Ureter (tissue), 1 donor: ENCODE data around the gene SH3RF3. TPM values are rescaled to one million over a fixed set of nuclear protein-coding genes. Genes with fewer than 3 reads are reported as not detected.

Experiments
- DNase-seq: peaks from one replicate; pipeline ENCODE4 v3.0.0-alpha.2; 2020; ENCODE audit warnings: low spot score
- total RNA-seq: library from RNA; stranded (reverse); gene quantifications from one replicate; pipeline ENCODE4 v1.2.4, GENCODE V29; 2023
- donor health status: DM: yes; HTN: yes; CAD: no.

SH3RF3 gene
- total RNA-seq, 1 donor from 2014 or later = 8.0 TPM

DNA sequence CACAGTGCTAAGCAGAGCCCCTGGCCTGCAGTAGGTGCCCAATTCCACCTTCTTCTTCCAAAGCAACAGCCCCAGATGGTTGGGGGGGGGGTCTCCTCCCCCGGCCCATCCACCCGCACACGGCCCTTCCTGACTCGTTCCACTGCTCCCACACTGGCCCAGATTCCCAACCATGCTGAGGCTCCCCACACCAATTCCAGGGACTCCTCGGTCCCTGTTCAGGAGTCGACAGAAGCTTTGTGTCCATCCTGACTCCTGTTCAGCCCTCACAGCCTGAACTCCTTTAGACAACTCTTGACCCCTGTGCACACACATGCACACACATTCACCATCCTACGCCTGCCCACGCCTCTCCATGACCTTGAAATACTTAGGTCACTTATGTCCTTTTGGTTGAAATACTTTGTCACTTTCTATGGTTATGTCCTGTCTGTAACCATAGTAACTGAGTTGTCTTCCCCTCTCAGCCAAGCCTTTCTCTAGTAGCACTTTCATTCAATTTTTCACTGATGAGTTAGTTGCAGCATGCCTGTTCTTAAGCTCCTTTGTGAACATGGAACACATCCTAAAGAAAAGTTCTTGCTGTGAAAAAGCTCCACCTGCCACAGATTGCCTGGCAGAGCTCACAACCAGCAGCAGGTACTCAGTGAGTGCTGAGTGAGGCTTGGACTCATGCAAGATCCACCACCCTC is 258.9 kb downstream of the SH3RF3 start:
- DNase-seq = no peak

DNA sequence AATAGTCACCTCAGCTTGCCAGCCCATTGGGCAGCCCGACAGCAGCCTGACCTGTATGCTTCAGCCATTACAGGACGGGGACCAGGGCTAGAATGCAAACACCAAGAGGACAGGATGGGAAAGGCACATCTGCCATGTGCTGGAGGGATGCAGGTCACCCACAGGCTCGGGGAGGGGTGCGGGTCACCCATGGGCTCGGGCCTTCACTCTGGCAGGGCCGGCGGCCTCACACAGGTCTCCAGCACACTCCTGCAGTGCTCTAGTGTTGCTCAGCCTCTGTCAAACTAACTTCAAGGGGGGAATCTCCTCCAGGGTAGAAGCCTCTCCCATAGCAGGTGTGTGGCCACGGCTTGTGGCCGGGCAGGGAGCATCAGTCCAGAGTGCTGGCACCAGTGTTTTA is 262.2 kb downstream of the SH3RF3 start:
- DNase-seq = no peak

DNA sequence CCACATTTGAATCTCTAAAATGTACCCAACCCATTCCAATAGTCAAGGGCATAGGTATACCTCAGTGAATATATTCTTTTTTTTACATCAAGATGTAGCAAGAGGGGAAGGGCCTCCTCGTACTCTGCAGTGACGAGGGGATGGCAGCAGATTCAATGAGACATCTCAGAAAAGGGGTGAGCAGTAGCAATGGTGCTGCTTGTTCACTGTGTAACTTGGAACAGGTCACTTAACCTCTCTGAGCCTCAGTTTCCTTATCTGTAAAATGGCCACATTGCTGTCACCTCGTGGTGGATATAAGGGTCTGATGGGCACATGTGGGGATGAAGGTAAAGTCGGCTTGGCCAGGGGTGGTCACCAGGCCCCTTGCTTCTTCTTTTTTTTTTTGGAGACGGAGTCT is 263.1 kb downstream of the SH3RF3 start:
- no peak for DNase-seq

DNA sequence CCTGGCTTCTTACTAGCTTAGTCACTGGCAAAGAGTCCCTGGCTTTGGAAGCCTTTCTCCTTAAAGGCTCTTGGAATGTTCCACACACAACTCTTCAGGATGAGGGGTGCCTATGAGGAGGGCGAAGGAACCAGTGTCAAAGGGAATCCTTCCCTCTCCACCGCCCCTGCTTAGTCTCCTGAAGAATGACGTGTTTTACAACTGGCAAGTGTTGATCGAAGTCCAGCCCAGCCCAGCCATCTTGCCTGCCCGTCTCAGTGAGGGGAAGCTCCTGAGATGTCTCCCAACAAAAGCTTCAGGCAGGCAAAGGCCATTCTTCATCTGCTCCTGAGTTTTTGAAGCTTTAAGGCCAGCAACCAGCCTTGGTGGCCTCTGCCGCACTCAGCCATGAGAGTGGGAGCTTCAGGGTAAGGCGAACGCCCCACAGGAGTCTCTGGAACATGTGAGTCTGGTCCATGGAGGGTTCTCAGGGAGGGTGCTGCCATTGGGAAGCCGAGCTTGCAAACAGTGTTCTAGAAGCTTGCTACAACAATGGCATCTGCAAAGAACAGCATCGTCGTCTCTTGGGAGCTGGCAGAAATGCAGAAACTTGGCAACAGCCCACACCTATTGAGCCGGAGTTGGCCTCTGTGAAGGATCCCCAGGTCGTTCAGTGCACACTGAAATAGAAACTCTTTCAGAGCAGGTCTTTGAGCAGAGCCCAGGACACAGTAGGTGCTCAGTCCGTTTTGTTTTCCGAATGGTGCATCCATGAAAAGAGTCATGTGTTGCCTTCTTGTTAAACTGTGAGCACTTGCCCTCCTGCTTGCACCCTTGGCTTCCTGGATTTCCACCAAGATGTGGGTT is 264.0 kb downstream of the SH3RF3 start:
- DNase-seq = no peak

DNA sequence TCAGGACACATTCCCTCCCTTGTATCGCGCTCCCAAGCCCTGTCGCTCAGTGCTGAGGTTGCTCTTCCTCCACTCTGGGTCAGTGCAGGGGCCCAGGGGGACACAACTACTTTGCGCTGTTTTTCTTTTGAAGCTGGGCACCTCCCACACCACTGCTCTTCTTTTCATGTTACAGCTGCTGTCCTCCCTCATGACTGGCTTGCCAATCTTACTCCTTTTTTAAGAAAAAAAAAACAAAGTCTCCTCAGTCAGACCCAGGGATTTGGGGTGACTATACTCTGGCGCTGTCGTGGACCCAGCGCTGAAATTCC is 264.6 kb downstream of the SH3RF3 start:
- no peak for DNase-seq

DNA sequence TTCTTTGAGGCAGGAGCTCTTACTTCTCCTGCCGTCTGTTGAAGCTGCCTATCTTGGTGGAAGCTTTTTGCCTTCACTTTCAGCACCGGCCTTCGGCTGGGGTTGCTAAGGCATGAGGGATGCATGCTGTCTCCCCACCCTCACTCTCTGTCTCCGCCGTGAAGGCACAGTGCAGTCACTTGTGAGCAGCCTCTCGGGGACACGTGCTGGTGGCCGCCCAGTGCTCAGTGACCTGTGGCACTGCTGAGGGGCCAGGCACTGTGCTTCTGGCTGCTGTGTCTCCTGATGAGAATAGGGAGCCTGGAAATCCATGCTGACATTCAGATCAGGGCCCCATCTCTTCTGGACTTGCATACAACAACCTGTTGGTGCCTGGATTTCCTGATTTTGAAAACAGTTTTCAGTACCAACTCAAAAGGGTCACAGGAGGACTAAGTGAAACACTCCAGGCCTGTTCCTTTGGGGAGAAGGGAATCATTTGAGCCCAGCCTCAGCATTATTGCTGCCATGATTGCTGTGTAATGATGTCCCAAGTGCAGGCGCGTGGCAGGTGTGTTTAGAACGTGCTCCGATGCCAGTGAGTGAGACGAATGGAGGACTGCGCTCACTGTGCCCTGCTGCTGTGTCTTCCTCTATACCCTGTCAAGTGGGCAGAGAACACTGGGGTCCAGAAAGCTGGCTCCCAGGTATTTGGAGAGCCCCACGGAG is 266.6 kb downstream of the SH3RF3 start:
- DNase-seq = no peak

DNA sequence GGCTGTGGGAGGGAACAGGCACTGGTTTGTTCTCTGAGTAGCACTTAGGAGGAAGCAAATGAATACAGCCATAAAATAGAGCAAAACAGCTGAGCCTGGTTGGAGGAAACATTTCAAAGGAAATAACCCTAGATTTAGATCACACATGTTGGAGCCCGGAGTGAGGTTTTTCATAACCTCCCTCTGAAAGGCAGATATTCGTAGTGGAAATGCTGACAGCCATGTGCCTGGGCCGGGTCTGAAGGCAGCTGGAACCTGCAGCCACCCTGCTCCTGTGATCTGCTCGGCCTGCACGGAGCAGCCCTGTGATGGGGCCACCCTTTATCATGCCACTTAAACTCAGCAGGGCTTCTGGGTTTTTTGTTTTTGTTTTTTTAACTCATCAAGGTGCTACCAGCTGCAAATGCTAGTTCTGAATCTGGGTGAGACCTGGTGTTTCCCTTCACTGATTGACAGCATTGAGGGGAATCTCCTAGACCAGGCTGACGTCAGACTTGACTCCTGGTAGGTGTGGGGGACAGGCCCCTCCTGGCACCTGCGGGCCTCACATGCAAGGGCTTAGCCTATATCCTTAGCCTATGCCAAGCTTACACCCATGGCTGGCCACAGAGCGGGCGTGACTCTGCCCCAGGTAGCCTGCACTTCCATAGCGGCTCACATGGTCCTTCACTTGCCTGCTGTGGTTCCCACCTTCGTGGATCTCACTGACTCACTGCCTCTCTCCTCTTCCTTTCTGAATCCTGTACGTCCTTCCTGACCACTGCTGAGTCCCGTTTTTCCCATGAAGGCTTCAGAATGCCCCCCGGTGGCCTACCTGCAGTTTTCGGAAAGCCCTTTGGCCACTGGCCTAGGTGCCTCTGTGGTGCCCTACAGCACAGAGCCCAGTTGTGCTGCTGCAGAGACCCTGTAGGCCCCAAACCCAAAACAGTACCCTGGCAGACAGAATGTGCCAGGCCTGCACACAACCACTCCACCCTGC is 267.5 kb downstream of the SH3RF3 start:
- no peak for DNase-seq

DNA sequence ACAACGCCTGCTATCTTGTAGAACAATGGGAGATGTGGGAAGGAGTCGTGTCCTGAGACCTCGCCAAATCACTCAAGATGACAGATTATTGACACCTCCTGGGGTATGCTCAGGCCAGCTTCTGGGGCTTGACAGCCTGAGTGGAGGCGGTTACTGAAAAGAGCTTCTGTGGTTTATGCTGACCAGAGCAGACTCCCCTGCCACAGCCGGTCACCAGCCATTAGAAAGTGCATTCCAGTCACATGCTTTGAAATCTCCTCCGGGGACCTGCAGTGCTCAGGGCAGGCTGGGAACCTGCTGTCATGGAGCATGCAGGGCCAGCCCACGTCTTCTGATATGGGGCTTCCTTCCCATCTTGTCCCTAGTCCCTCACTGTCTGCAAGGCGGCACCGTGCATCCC is 268.9 kb downstream of the SH3RF3 start:
- no peak for DNase-seq

DNA sequence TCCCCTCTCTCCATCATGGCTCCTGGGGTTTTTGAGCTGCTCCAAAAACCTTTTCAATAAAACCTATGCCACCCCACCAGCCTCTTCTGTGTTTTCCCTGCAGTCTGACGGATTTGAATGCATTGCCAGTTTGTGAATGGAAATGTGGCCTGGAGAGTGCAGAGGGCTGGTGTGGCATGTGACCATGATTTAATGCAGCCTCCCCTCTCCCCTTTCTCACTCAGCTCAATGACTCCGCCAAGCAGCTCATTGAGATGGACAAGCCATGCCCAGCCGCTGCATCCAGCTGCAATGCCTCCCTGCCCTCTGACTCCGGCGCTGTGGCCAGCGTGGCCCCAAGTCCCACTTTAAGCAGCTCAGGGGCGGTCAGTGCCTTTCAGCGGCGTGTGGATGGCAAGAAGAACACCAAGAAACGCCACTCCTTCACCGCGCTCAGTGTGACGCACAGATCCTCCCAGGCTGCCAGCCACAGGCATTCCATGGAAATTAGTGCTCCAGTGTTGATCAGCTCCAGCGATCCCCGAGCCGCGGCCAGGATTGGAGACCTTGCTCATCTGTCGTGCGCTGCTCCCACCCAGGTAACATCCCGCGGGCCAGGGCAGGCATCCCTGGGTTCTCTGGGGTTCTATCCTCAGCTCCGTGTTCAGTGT is 269.5 kb downstream of the SH3RF3 start:
- no peak for DNase-seq

DNA sequence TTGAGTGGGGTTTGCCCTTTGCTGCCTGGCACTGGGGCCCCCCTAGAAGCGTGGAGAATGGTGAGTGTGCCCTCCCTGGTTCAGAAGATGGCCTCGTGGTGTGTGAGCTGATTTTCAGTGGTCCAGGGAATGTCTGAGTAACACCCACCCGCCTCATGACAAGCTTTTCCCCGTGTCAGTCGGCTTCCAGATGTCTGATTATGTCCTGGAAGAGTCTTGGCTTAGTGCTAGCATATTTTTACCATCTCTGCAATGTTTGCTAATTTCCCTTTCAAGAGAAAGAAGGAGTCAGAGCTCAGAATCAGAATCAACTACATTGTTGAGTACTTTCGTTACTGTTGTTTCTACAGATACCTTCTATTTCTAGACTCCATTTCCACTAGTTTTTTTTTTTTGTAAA is 270.1 kb downstream of the SH3RF3 start:
- DNase-seq = no peak

DNA sequence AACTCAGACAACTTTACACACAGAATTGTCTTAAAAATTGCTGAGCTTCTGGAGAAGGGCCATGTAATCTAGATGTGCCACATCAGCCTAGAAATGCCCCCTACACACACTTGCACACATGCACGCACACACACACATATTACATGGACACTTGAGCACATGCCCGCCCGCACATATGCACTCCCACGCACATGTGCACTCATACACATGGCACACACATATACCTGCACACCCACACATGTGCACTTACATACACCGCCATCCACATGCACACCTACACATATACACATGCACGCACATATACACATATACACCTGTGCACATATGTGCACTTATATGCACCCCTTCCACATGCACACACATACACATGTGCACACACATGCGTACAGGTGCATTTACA is 271.1 kb downstream of the SH3RF3 start:
- no peak for DNase-seq

DNA sequence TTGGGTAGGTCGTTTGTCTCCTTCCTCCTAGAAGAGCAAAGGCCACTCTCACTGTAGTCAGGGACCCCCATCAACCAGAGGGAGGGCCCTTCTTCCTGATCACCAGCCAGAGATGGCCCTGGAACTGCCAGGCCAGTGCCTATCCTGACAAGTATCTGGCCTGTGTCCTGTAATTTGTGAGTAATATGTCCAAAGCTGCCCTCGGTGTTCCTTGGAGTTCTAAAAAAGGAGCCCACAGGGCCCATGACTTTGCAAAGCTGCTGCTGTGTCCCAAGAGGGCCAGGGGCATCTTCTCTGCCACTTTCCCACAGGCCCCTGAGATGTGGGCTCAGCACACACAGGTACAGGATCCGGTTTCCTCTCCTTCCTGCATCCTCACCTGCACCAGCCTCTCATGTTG is 272.4 kb downstream of the SH3RF3 start:
- no peak for DNase-seq

DNA sequence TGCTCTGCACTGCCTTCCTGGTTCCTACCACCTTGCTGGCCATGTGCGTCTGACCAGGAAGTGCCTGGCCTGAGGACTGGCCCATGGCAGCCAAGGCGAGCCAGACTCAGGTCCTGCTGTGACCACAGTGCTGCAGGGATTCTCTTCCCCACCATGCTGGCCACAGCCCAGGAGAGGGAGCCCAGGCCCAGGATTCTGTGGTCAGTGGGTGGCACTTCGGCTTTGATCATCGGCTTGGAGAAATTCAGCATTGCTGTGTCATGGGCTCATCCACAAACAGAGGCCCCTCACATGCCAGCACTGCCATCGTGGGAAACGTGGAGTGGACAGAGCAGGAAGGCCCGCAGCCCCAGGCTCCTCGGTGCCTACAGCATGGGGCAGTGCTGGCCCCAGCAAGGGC is 273.2 kb downstream of the SH3RF3 start:
- no peak for DNase-seq

DNA sequence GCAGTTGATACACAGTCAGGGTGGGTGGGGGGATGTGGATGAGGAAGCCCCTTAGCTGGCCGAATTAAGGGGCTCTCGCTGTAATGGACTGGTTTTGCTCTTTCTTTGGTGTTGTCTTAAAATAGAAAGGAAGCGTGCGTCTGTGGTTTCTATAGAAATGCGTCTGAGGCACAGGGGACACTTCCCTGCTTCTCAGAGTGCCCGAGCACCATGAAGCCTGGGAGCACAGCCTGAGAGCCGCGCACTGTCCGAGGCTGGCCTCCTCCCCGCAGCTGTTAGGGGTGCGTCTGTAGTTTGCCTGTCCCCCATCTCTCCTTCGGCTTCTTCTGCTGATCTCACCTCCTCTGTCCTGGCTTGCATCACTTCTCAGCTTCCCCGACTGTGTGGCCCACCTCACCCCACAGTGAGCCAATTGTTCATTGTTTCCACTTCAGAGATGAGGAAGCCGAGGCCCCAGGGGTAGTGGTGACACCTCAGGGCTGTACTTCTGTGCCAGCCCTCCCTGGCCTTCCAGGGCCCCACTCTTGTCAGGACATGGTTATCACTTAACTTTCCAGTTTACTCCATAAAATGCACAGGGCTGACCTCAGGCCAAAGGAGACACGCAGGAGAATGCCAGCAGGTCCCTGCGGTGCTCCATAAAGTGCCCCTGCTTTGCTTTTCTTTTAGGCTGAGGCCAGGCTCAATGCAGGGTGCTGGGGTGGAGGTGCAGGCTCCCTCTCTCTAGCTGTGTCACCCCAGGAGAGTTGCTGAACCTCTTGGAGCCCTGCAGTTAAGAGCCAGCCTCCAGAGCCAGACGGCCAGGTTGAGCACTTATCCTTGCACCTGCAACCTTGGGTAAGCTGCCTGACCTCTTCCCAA is 274.2 kb downstream of the SH3RF3 start:
- DNase-seq = no peak

DNA sequence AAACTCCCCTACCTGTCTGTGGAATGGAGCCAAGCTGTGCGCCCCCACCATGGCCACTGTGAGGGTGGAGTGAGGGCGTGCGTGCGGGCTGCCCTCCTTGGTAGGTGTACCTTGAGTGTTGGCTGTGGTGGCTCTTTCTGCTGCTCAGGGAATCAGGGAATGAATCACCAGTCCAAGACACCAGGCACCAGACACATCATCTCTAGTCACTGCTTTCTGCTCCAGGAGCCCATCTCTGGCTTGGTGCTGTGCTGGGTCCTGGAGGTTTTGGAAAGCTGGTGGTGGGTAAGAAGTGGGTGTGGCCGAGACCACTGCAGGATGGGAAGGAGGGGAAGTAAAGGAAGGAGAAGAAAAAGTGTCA is 274.8 kb downstream of the SH3RF3 start:
- no peak for DNase-seq

DNA sequence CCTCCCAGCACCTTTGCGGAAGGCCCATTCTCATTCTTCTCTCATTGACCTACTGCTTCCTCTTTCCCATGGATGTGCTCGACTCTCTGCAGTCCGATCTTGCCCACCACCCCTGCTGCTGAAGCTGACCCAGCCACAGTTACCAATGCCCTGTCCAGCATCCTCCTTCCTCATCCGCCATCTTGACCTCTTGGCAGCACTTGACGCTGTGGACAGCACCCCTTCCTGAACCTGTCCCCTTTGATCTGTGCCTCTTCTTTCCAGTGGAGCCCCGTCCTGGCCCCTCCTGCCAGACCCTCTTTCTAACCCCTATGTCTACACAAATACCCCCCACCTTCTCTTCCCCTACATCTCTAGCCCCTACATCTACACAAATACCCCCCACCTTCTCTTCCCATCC is 275.7 kb downstream of the SH3RF3 start:
- no peak for DNase-seq

DNA sequence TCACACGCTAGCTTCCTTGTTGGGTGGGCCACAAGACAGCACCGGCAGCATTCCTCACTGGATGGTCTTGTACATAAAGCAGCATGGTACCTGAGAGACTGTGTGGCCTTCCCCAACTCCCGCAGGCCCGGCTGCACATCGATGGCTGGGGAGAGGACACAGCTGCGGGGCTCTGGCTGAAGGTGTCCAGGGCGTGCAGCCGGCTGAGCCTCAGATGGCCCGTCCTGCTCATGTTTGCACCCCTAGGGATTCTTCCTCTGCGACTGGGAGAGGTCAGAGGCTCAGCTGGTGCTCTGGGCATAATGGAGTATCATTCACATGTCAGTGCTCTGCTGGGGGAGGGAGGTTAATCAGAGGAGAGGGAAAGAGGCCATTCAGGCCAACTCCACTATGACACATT is 276.9 kb downstream of the SH3RF3 start:
- DNase-seq = no peak

DNA sequence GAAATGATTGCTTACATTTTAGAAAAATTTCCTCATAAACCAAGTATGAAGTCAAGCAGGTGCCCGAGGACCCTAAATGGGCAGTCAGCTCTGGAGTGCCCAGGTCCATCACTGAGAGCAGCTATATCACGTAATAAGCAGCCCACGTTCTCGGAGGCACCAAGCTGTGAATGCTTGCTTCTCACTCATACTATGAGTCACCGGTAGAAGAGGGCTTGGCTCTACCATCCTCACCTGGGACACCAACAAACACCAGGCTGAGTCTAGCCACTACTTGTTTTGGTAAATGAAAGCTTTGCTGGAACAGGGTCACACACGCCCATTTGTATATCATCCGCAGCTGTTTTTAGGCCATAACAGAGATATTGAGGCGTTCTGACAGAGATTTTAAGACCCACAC is 277.3 kb downstream of the SH3RF3 start:
- no peak for DNase-seq

DNA sequence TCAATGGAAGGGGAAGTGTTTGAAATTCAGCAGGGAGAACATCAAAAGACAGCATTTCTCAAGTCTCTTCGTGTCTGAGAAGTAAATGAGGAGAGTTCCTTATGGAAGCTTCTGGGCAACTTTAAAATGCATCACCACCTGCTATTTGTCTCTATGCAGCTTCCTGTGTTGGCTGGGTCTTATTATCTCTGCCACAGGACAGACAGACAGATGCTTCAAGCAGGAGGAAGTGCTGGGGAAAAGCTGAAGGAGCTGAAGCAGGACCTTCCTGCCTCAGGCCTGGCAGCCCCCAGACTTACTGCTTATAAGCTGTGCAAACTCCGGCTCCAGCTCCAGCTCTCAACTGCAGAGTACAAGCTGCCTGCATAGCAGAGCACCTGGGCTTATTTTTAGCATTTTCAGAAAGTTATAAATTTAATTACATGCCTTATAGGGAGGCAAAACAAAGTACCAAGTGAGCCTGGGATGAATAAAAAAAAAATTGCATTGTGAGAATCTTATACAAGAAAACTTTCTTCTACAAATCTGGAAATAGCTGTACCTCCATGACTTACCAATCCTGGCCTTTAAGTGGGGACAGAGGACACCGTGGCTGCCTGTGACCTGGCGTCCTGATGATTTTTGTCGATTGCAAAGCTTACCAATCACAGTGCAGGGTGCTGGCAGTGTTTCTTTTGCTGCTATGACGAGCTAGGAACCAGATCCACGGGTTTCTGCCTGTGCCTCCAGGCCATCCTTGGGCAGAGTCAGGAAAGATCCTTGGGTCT is 278.5 kb downstream of the SH3RF3 start:
- no peak for DNase-seq

DNA sequence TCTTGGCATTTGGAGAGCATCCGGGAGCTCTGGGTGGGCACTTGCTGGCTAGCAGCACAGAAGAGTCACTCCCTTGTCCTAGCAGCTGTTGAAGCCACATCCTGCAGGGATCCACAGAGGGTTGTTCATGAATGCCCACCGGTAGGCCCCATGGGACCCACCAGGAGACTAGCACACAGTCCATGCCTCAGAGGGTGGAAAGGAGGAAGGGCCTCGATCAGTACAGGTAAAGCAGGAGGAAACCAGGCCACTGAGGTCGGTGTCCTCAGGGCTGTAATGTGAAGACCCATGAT is 279.0 kb downstream of the SH3RF3 start:
- no peak for DNase-seq
